Measurements from ENCODE around the gene COL8A2.

Gene COL8A2

GRCh38 chr1:36157973-36158826 lies 33.2 kb upstream of the COL8A2 start:
- Histone ChIP-seq H3K27ac (ENCODE audit: insufficient read depth in 1 of 2, low read depth in 1 of 2, low read length in 2 of 2, poor library complexity in 1 of 2, severe bottlenecking in 2 of 2) (peak overlapping the region; percentile 90 to 95), H3K36me3 (ENCODE audit: control insufficient read depth in 4 of 4, insufficient read depth in 4 of 4, low read length in 3 of 4) (peaks cover 0 to 25% (median under 1%) of the 10 kb centered on the region in 4 experiments), H3K9me3 (ENCODE audit: control extremely low read depth in 1 of 5, control insufficient read depth in 4 of 5, insufficient read depth in 2 of 5, low read depth in 1 of 5, low read length in 4 of 5) (no peaks in the 10 kb centered on the region), H3K4me3 (ENCODE audit: control insufficient read depth in 1 of 7, extremely low read depth in 1 of 7, insufficient read depth in 4 of 7, low read depth in 2 of 7, low read length in 6 of 7) (peak overlapping the region in 6 of 7 experiments; percentile 71 to 98 (median 88)), H3K4me1 (ENCODE audit: control extremely low read depth in 1 of 4, control insufficient read depth in 4 of 4, insufficient read depth in 4 of 4, low read length in 3 of 4) (peaks cover 21 to 79% (median 70%) of the 10 kb centered on the region in 4 experiments), H3K27me3 (replicated peaks in 2 of 5; ENCODE audit: control insufficient read depth in 4 of 5, insufficient read depth in 5 of 5, low read length in 4 of 5) (no peaks in the 10 kb centered on the region)
- 59% methylated on average over 7 of the region's 9 CpGs for WGBS (ENCODE audit: insufficient coverage)
- CTCF ChIA-PET, result interaction anchor here (1.4 to 6.3 kb wide), 2 partner anchors 7 to 25 kb away, joined by 4 to 98 read pairs; partner anchors contain the start of gene TRAPPC3
- POLR2A ChIA-PET, result interaction anchor here (0.5 kb wide), 1 partner anchor 103 kb away, joined by 3 read pairs; no protein-coding TSS in a partner anchor
- no peak for DNase-seq

- H3K27me3 ChIP-seq (replicated peaks in 2 of 5; ENCODE audit: control insufficient read depth in 4 of 5, insufficient read depth in 5 of 5, low read length in 4 of 5), result no peaks in the 10 kb centered on the region
- 3% methylated on average over 5 of the region's 9 CpGs for WGBS (ENCODE audit: insufficient coverage)
These were observed 32.3 kb upstream of the COL8A2 start for GRCh38 chr1:36157115-36157903.

GRCh38 chr1:36156329-36157114 lies 31.5 kb upstream of the COL8A2 start:
- Histone ChIP-seq H3K27ac (ENCODE audit: insufficient read depth in 1 of 2, low read depth in 1 of 2, low read length in 2 of 2, poor library complexity in 1 of 2, severe bottlenecking in 2 of 2) (peak overlapping the region; percentile 90 to 95), H3K27me3 (replicated peaks in 2 of 5; ENCODE audit: control insufficient read depth in 4 of 5, insufficient read depth in 5 of 5, low read length in 4 of 5) (no peaks in the 10 kb centered on the region), H3K9me3 (ENCODE audit: control extremely low read depth in 1 of 5, control insufficient read depth in 4 of 5, insufficient read depth in 2 of 5, low read depth in 1 of 5, low read length in 4 of 5) (no peaks in the 10 kb centered on the region), H3K4me1 (ENCODE audit: control extremely low read depth in 1 of 4, control insufficient read depth in 4 of 4, insufficient read depth in 4 of 4, low read length in 3 of 4) (peaks cover 20 to 79% (median 72%) of the 10 kb centered on the region in 4 experiments), H3K36me3 (ENCODE audit: control insufficient read depth in 4 of 4, insufficient read depth in 4 of 4, low read length in 3 of 4) (peaks cover 0 to 17% (median 0%) of the 10 kb centered on the region in 4 experiments), H3K4me3 (ENCODE audit: control insufficient read depth in 1 of 7, extremely low read depth in 1 of 7, insufficient read depth in 4 of 7, low read depth in 2 of 7, low read length in 6 of 7) (peak overlapping the region; percentile 71 to 98 (median 88))
- peak in 2 of 3 donors; percentile 60 to 72 for DNase-seq
- ChIA-PET CTCF (interaction anchor here (0.8 to 9.5 kb wide), 3 partner anchors 22 to 127 kb away, joined by 3 to 134 read pairs (median 3); no protein-coding TSS in a partner anchor), POLR2A (interaction anchor here (0.7 to 1.8 kb wide), 5 partner anchors 14 to 230 kb away, joined by 3 to 6 read pairs (median 4); no protein-coding TSS in a partner anchor)
- WGBS (ENCODE audit: insufficient coverage), result under 1% methylated on average over 58 of the region's 69 CpGs

More at GRCh38 chr1:36157115-36157903, 32.3 kb upstream of the COL8A2 start:
- ChIA-PET CTCF (interaction anchor here (0.8 to 9.5 kb wide), 3 partner anchors 23 to 126 kb away, joined by 3 to 134 read pairs (median 3); no protein-coding TSS in a partner anchor), POLR2A (interaction anchor here (0.5 to 1.8 kb wide), 3 partner anchors 13 to 123 kb away, joined by 3 to 6 read pairs (median 3); no protein-coding TSS in a partner anchor)
- H3K9me3 ChIP-seq (ENCODE audit: control extremely low read depth in 1 of 5, control insufficient read depth in 4 of 5, insufficient read depth in 2 of 5, low read depth in 1 of 5, low read length in 4 of 5), result no peaks in the 10 kb centered on the region
- peak in 1 of 3 donors; percentile 25 for DNase-seq
- peak overlapping the region; percentile 71 to 98 (median 88) for H3K4me3 ChIP-seq (ENCODE audit: control insufficient read depth in 1 of 7, extremely low read depth in 1 of 7, insufficient read depth in 4 of 7, low read depth in 2 of 7, low read length in 6 of 7)
- peaks cover 21 to 79% (median 72%) of the 10 kb centered on the region in 4 experiments for H3K4me1 ChIP-seq (ENCODE audit: control extremely low read depth in 1 of 4, control insufficient read depth in 4 of 4, insufficient read depth in 4 of 4, low read length in 3 of 4)
- peaks cover 0 to 17% (median 0%) of the 10 kb centered on the region in 4 experiments for H3K36me3 ChIP-seq (ENCODE audit: control insufficient read depth in 4 of 4, insufficient read depth in 4 of 4, low read length in 3 of 4)
- H3K27ac ChIP-seq (ENCODE audit: insufficient read depth in 1 of 2, low read depth in 1 of 2, low read length in 2 of 2, poor library complexity in 1 of 2, severe bottlenecking in 2 of 2), result peak overlapping the region; percentile 90 to 95

- H3K4me1 ChIP-seq (ENCODE audit: control extremely low read depth in 1 of 4, control insufficient read depth in 4 of 4, insufficient read depth in 4 of 4, low read length in 3 of 4), result peaks cover 18 to 79% (median 72%) of the 10 kb centered on the region in 4 experiments
- H3K27ac ChIP-seq (ENCODE audit: insufficient read depth in 1 of 2, low read depth in 1 of 2, low read length in 2 of 2, poor library complexity in 1 of 2, severe bottlenecking in 2 of 2), result peak within 1 kb of the TSS; percentile 90 to 95
- H3K9me3 ChIP-seq (ENCODE audit: control extremely low read depth in 1 of 5, control insufficient read depth in 4 of 5, insufficient read depth in 2 of 5, low read depth in 1 of 5, low read length in 4 of 5), result no peaks in the 10 kb centered on the region
- no peaks in the 10 kb centered on the region for H3K27me3 ChIP-seq (replicated peaks in 2 of 5; ENCODE audit: control insufficient read depth in 4 of 5, insufficient read depth in 5 of 5, low read length in 4 of 5)
- POLR2A ChIA-PET, result interaction anchor here (0.7 to 1.8 kb wide), 4 partner anchors 15 to 231 kb away, joined by 3 to 6 read pairs (median 5); no protein-coding TSS in a partner anchor
- H3K4me3 ChIP-seq (ENCODE audit: control insufficient read depth in 1 of 7, extremely low read depth in 1 of 7, insufficient read depth in 4 of 7, low read depth in 2 of 7, low read length in 6 of 7), result peak within 1 kb of the TSS; percentile 71 to 98 (median 88)
- peaks cover 0 to 17% (median 0%) of the 10 kb centered on the region in 4 experiments for H3K36me3 ChIP-seq (ENCODE audit: control insufficient read depth in 4 of 4, insufficient read depth in 4 of 4, low read length in 3 of 4)
- CTCF ChIA-PET, result interaction anchor here (0.8 to 9.5 kb wide), 4 partner anchors 21 to 128 kb away, joined by 3 to 134 read pairs (median 8); partner anchors contain the start of gene THRAP3
- DNase-seq, result peak; percentile 86 to 91 (median 91)
- under 1% methylated on average over 79 of the region's 88 CpGs for WGBS (ENCODE audit: insufficient coverage)
These were observed 30.6 kb upstream of the COL8A2 start, which contains the start of gene MAP7D1 for GRCh38 chr1:36155408-36156328. Gene MAP7D1 (plus strand): TSS chr1:36156160. CDS start chr1:36156418, 258 bp downstream.

- Histone ChIP-seq H3K4me1 (ENCODE audit: control extremely low read depth in 1 of 4, control insufficient read depth in 4 of 4, insufficient read depth in 4 of 4, low read length in 3 of 4) (peaks cover 13 to 79% (median 72%) of the 10 kb centered on the region in 4 experiments), H3K36me3 (ENCODE audit: control insufficient read depth in 4 of 4, insufficient read depth in 4 of 4, low read length in 3 of 4) (peaks cover 0 to 12% (median 0%) of the 10 kb centered on the region in 4 experiments), H3K27ac (ENCODE audit: insufficient read depth in 1 of 2, low read depth in 1 of 2, low read length in 2 of 2, poor library complexity in 1 of 2, severe bottlenecking in 2 of 2) (peak overlapping the region; percentile 90 to 95), H3K4me3 (ENCODE audit: control insufficient read depth in 1 of 7, extremely low read depth in 1 of 7, insufficient read depth in 4 of 7, low read depth in 2 of 7, low read length in 6 of 7) (peak overlapping the region in 6 of 7 experiments; percentile 71 to 98 (median 88)), H3K27me3 (replicated peaks in 2 of 5; ENCODE audit: control insufficient read depth in 4 of 5, insufficient read depth in 5 of 5, low read length in 4 of 5) (no peaks in the 10 kb centered on the region), H3K9me3 (ENCODE audit: control extremely low read depth in 1 of 5, control insufficient read depth in 4 of 5, insufficient read depth in 2 of 5, low read depth in 1 of 5, low read length in 4 of 5) (no peaks in the 10 kb centered on the region)
- WGBS (ENCODE audit: insufficient coverage), result 67% methylated on average over 3 of the region's 6 CpGs
- ChIA-PET CTCF (interaction anchor here (1.1 to 9.5 kb wide), 5 partner anchors 7 to 128 kb away, joined by 3 to 134 read pairs (median 13); partner anchors contain the start of gene THRAP3), POLR2A (interaction anchor here (1.2 to 1.6 kb wide), 2 partner anchors 28 to 232 kb away, joined by 4 to 6 read pairs; no protein-coding TSS in a partner anchor)
- no peak for DNase-seq
These were observed 29.9 kb upstream of the COL8A2 start for GRCh38 chr1:36154765-36155407.

Data from common myeloid progenitor, CD34-positive (primary cell).